WTC11 (cell line): ENCODE data around the gene DDX51. TPM values are rescaled to one million over a fixed set of nuclear protein-coding genes. Genes with fewer than 3 reads are reported as not detected.

Experiments
- ATAC-seq: fragments of 200-7000 bp; cut with Tn5 transposase; 2 replicates; pipeline ENCODE4 v1.10.0; 2021; ENCODE audit warnings: mild to moderate bottlenecking, moderate library complexity
- CTCF ChIA-PET: fragments of 300-600 bp; sonication (Branson Sonifier 250); formaldehyde crosslinking; loops from one replicate; lab custom pipeline; 2021; ENCODE audit warnings: antibody characterized with exemption; lab: Charles Lee
- POLR2A ChIA-PET: fragments of 350-600 bp; sonication (Branson Sonifier 250); formaldehyde crosslinking; loops from one replicate; lab custom pipeline; 2021; ENCODE audit warnings: antibody characterized with exemption; lab: Charles Lee
- DNase-seq: peaks from one replicate; pipeline ENCODE4 v3.0.0; 2021; ENCODE audit warnings: low spot score
- H3K27ac Mint-ChIP-seq: 2 replicates; pipeline ENCODE4 v1.8.0; 2021; ENCODE audit warnings: mixed read lengths
- H3K27me3 Mint-ChIP-seq: 2 replicates; pipeline ENCODE4 v1.8.0; 2021; ENCODE audit warnings: low read depth, mild to moderate bottlenecking, moderate library complexity, mixed read lengths
- H3K36me3 Mint-ChIP-seq: 2 replicates; pipeline ENCODE4 v1.8.0; 2021; ENCODE audit warnings: mixed read lengths
- H3K4me1 Mint-ChIP-seq: 2 replicates; pipeline ENCODE4 v1.8.0; 2022; ENCODE audit warnings: mixed read lengths
- H3K4me3 Mint-ChIP-seq: 2 replicates; pipeline ENCODE4 v1.8.0; 2021; ENCODE audit warnings: mild to moderate bottlenecking, moderate library complexity, mixed read lengths
- H3K9me3 Mint-ChIP-seq: 2 replicates; pipeline ENCODE4 v1.8.0; 2021; ENCODE audit warnings: mixed read lengths
- FOXJ3 ChIP-seq: sonication (generic); formaldehyde crosslinking; IDR thresholded peaks from 2 replicates; pipeline ENCODE4 v1.9.0; 2021; ENCODE audit warnings: missing genetic modification reagents, mild to moderate bottlenecking, borderline replicate concordance
- KAT7 ChIP-seq: sonication (generic); formaldehyde crosslinking; IDR thresholded peaks from 2 replicates; pipeline ENCODE4 v1.8.1; 2023; ENCODE audit warnings: missing genetic modification reagents, mild to moderate bottlenecking, borderline replicate concordance
- NFYB ChIP-seq: sonication (generic); formaldehyde crosslinking; conservative IDR thresholded peaks from 2 replicates; pipeline ENCODE4 v1.8.0; 2022; ENCODE audit warnings: low read depth, missing genetic modification reagents
- NR1H2 ChIP-seq: sonication (generic); formaldehyde crosslinking; IDR thresholded peaks from 2 replicates; pipeline ENCODE4 v1.9.0; 2021; ENCODE audit warnings: mild to moderate bottlenecking, moderate library complexity, missing genetic modification reagents
- PRRX2 ChIP-seq: fragments of 250-450 bp; sonication (Bioruptor Pico); IDR thresholded peaks from 2 replicates; pipeline ENCODE4 v1.8.0; 2021; ENCODE audit warnings: mild to moderate bottlenecking
- TEAD1 ChIP-seq: sonication (generic); formaldehyde crosslinking; IDR thresholded peaks from 2 replicates; pipeline ENCODE4 v1.8.0; 2022; ENCODE audit warnings: mild to moderate bottlenecking, missing genetic modification reagents
- ZNF671 ChIP-seq: fragments of 250-450 bp; sonication (Bioruptor Pico); IDR thresholded peaks from 2 replicates; pipeline ENCODE4 v1.8.0; 2021; ENCODE audit warnings: mild to moderate bottlenecking
- total RNA-seq: library from RNA; stranded (reverse); gene quantifications from 3 replicates; pipeline ENCODE4 v1.2.3, GENCODE V29; 2021
- TF ChIP-seq, protein P1 (sequence below): fragments of 250-450 bp; sonication (Bioruptor Pico); IDR thresholded peaks from 2 replicates; pipeline ENCODE4 v1.8.0; 2021; ENCODE audit warnings: mild to moderate bottlenecking
- TF ChIP-seq, protein P2 (sequence below): sonication (generic); formaldehyde crosslinking; IDR thresholded peaks from 2 replicates; pipeline ENCODE4 v1.8.1; 2022; ENCODE audit warnings: mild to moderate bottlenecking, missing genetic modification reagents, moderate library complexity, borderline replicate concordance
- TF ChIP-seq, protein P3 (sequence below): fragments of 250-450 bp; sonication (Bioruptor Pico); conservative IDR thresholded peaks from 2 replicates; pipeline ENCODE4 v1.9.0; 2021; ENCODE audit warnings: mild to moderate bottlenecking
- TF ChIP-seq, protein P4 (sequence below): sonication (generic); formaldehyde crosslinking; IDR thresholded peaks from 2 replicates; pipeline ENCODE4 v1.8.1; 2022; ENCODE audit warnings: missing genetic modification reagents, borderline replicate concordance
- TF ChIP-seq, protein P5 (sequence below): sonication (generic); formaldehyde crosslinking; IDR thresholded peaks from 2 replicates; pipeline ENCODE4 v1.8.1; 2023; ENCODE audit warnings: mild to moderate bottlenecking, missing genetic modification reagents, borderline replicate concordance
- TF ChIP-seq, protein P6 (sequence below): sonication (generic); formaldehyde crosslinking; IDR thresholded peaks from 2 replicates; pipeline ENCODE4 v1.8.0; 2022; ENCODE audit warnings: mild to moderate bottlenecking, missing genetic modification reagents
- TF ChIP-seq, protein P7 (sequence below): sonication (generic); formaldehyde crosslinking; IDR thresholded peaks from 2 replicates; pipeline ENCODE4 v1.8.1; 2023; ENCODE audit warnings: mild to moderate bottlenecking, missing genetic modification reagents, moderate library complexity
- TF ChIP-seq, protein P8 (sequence below): sonication (generic); formaldehyde crosslinking; IDR thresholded peaks from 2 replicates; pipeline ENCODE4 v1.8.0; 2023; ENCODE audit warnings: missing genetic modification reagents, mild to moderate bottlenecking, borderline replicate concordance
- TF ChIP-seq, protein P9 (sequence below): sonication (generic); formaldehyde crosslinking; IDR thresholded peaks from 2 replicates; pipeline ENCODE4 v1.8.1; 2023; ENCODE audit warnings: mild to moderate bottlenecking, missing genetic modification reagents

Gene DDX51
- total RNA-seq, 1 experiment from 2014 or later, result 32.7 TPM

DNA sequence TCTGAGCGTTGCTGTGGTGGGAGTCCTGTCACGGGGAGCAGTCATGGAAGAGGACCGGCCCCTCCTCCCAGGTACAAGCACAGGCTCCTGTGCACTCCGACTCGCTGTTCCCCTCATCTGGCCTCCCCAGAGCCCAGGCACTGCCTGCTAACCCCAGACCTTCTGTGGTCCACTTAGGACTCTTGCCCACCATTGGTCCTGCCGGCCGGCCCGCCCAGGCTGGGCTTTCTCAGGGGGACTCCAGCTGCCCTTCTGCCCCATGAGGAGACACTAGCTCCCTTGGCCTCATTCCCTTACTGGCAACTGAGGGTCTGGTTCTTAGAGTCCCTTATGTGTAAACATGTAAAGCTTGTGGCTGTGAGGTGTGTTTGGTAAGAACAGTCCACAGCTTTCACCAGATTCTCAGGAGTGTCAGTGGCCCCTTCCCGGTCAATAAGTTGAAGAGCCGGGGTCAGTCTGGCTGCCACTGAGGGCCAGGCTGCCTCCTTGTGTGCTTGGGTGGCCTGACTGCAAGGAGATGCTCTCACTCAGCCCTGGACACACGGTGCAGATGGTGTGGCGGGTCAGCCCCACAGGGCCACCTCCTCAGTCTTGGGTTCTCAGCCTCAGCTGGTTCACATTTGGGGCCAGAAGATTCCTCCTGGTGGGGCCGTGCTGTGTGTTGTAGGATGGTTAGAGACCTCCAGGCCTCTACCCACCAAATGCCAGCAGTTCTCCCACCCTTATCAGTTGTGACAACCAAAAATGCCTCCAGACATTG is 43.6 kb downstream of the DDX51 start:
- Mint-ChIP-seq H3K4me1 (peaks cover 13% of the 10 kb centered on the region), H3K27me3 (no peaks in the 10 kb centered on the region), H3K9me3 (peaks cover 8% of the 10 kb centered on the region), H3K27ac (no peak overlapping the region), H3K36me3 (peaks cover 20% of the 10 kb centered on the region), H3K4me3 (no peak overlapping the region)
- no peak for ATAC-seq
- TF ChIP-seq, protein P1, sequence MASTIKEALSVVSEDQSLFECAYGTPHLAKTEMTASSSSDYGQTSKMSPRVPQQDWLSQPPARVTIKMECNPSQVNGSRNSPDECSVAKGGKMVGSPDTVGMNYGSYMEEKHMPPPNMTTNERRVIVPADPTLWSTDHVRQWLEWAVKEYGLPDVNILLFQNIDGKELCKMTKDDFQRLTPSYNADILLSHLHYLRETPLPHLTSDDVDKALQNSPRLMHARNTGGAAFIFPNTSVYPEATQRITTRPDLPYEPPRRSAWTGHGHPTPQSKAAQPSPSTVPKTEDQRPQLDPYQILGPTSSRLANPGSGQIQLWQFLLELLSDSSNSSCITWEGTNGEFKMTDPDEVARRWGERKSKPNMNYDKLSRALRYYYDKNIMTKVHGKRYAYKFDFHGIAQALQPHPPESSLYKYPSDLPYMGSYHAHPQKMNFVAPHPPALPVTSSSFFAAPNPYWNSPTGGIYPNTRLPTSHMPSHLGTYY (CRISPR knock-in tag), result no peak
- TF ChIP-seq, protein P2, sequence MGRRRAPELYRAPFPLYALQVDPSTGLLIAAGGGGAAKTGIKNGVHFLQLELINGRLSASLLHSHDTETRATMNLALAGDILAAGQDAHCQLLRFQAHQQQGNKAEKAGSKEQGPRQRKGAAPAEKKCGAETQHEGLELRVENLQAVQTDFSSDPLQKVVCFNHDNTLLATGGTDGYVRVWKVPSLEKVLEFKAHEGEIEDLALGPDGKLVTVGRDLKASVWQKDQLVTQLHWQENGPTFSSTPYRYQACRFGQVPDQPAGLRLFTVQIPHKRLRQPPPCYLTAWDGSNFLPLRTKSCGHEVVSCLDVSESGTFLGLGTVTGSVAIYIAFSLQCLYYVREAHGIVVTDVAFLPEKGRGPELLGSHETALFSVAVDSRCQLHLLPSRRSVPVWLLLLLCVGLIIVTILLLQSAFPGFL (CRISPR knock-in tag), result no peak
- TF ChIP-seq NFYB (CRISPR knock-in tag), result no peak
- no peak for TF ChIP-seq NR1H2 (CRISPR knock-in tag)
- TF ChIP-seq, protein P3, sequence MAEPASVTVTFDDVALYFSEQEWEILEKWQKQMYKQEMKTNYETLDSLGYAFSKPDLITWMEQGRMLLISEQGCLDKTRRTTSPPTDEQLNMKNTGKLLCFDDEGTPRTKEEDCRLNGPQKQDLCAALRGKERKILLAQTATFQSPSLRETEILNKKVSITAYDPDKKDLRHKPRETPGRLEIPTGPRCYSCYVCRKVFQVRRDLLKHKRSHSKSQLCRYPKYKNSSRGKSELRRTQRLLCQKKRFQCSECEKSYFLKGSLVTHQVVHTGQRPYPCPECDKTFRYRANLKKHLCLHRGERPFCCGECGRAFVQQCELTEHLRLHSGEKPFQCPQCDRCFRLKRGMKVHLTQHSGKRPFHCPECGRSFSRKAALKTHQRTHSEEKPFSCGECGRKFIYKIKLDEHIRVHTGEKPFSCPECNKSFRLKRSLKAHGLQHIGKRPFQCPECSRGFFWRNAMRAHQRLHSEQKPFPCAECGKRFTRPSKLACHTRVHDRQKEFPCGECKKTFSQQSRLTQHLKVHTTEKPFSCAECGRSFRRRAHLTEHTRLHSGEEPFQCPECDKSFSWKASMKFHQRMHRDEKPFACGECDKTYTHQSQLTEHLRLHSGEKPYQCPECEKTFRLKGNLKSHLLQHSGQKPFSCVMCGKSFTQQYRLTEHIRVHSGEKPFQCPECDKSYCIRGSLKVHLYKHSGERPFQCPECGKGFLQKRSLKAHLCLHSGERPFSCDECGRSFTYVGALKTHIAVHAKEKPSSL (CRISPR knock-in tag), result no peak
- TF ChIP-seq, protein P4, sequence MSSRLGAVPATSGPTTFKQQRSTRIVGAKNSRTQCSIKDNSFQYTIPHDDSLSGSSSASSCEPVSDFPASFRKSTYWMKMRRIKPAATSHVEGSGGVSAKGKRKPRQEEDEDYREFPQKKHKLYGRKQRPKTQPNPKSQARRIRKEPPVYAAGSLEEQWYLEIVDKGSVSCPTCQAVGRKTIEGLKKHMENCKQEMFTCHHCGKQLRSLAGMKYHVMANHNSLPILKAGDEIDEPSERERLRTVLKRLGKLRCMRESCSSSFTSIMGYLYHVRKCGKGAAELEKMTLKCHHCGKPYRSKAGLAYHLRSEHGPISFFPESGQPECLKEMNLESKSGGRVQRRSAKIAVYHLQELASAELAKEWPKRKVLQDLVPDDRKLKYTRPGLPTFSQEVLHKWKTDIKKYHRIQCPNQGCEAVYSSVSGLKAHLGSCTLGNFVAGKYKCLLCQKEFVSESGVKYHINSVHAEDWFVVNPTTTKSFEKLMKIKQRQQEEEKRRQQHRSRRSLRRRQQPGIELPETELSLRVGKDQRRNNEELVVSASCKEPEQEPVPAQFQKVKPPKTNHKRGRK (CRISPR knock-in tag), result no peak
- TF ChIP-seq, protein P5, sequence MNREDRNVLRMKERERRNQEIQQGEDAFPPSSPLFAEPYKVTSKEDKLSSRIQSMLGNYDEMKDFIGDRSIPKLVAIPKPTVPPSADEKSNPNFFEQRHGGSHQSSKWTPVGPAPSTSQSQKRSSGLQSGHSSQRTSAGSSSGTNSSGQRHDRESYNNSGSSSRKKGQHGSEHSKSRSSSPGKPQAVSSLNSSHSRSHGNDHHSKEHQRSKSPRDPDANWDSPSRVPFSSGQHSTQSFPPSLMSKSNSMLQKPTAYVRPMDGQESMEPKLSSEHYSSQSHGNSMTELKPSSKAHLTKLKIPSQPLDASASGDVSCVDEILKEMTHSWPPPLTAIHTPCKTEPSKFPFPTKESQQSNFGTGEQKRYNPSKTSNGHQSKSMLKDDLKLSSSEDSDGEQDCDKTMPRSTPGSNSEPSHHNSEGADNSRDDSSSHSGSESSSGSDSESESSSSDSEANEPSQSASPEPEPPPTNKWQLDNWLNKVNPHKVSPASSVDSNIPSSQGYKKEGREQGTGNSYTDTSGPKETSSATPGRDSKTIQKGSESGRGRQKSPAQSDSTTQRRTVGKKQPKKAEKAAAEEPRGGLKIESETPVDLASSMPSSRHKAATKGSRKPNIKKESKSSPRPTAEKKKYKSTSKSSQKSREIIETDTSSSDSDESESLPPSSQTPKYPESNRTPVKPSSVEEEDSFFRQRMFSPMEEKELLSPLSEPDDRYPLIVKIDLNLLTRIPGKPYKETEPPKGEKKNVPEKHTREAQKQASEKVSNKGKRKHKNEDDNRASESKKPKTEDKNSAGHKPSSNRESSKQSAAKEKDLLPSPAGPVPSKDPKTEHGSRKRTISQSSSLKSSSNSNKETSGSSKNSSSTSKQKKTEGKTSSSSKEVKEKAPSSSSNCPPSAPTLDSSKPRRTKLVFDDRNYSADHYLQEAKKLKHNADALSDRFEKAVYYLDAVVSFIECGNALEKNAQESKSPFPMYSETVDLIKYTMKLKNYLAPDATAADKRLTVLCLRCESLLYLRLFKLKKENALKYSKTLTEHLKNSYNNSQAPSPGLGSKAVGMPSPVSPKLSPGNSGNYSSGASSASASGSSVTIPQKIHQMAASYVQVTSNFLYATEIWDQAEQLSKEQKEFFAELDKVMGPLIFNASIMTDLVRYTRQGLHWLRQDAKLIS (CRISPR knock-in tag), result no peak
- TF ChIP-seq KAT7 (CRISPR knock-in tag), result no peak
- TF ChIP-seq FOXJ3, result no peak
- TF ChIP-seq TEAD1 (CRISPR knock-in tag), result no peak
- TF ChIP-seq, protein P6, sequence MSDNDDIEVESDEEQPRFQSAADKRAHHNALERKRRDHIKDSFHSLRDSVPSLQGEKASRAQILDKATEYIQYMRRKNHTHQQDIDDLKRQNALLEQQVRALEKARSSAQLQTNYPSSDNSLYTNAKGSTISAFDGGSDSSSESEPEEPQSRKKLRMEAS (CRISPR knock-in tag), result no peak
- no peak for TF ChIP-seq ZNF671 (CRISPR knock-in tag)
- TF ChIP-seq PRRX2, result no peak
- TF ChIP-seq, protein P7, sequence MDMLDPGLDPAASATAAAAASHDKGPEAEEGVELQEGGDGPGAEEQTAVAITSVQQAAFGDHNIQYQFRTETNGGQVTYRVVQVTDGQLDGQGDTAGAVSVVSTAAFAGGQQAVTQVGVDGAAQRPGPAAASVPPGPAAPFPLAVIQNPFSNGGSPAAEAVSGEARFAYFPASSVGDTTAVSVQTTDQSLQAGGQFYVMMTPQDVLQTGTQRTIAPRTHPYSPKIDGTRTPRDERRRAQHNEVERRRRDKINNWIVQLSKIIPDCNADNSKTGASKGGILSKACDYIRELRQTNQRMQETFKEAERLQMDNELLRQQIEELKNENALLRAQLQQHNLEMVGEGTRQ (CRISPR knock-in tag), result no peak
- TF ChIP-seq, protein P8, sequence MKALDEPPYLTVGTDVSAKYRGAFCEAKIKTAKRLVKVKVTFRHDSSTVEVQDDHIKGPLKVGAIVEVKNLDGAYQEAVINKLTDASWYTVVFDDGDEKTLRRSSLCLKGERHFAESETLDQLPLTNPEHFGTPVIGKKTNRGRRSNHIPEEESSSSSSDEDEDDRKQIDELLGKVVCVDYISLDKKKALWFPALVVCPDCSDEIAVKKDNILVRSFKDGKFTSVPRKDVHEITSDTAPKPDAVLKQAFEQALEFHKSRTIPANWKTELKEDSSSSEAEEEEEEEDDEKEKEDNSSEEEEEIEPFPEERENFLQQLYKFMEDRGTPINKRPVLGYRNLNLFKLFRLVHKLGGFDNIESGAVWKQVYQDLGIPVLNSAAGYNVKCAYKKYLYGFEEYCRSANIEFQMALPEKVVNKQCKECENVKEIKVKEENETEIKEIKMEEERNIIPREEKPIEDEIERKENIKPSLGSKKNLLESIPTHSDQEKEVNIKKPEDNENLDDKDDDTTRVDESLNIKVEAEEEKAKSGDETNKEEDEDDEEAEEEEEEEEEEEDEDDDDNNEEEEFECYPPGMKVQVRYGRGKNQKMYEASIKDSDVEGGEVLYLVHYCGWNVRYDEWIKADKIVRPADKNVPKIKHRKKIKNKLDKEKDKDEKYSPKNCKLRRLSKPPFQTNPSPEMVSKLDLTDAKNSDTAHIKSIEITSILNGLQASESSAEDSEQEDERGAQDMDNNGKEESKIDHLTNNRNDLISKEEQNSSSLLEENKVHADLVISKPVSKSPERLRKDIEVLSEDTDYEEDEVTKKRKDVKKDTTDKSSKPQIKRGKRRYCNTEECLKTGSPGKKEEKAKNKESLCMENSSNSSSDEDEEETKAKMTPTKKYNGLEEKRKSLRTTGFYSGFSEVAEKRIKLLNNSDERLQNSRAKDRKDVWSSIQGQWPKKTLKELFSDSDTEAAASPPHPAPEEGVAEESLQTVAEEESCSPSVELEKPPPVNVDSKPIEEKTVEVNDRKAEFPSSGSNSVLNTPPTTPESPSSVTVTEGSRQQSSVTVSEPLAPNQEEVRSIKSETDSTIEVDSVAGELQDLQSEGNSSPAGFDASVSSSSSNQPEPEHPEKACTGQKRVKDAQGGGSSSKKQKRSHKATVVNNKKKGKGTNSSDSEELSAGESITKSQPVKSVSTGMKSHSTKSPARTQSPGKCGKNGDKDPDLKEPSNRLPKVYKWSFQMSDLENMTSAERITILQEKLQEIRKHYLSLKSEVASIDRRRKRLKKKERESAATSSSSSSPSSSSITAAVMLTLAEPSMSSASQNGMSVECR (CRISPR knock-in tag), result no peak
- TF ChIP-seq, protein P9, sequence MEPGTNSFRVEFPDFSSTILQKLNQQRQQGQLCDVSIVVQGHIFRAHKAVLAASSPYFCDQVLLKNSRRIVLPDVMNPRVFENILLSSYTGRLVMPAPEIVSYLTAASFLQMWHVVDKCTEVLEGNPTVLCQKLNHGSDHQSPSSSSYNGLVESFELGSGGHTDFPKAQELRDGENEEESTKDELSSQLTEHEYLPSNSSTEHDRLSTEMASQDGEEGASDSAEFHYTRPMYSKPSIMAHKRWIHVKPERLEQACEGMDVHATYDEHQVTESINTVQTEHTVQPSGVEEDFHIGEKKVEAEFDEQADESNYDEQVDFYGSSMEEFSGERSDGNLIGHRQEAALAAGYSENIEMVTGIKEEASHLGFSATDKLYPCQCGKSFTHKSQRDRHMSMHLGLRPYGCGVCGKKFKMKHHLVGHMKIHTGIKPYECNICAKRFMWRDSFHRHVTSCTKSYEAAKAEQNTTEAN (CRISPR knock-in tag), result no peak
- CTCF ChIA-PET, result no interaction called here
- no peak for DNase-seq
- POLR2A ChIA-PET, result no interaction called here
